A549 (cell line): Measurements from ENCODE around the gene NALCN. TPM values are rescaled to one million over a fixed set of nuclear protein-coding genes. Genes with fewer than 3 reads are reported as not detected.

Experiments
- ATAC-seq, 2 experiments: fragments of 200-7000 bp in 1 of 2; fragments of >200 bp in 1 of 2; cut with Nextera tagmentation in 1 of 2; cut with Tn5 transposase in 1 of 2; 3 replicates each; pipeline versions ENCODE4 v1.8.0 to v1.9.1; 2018 to 2020; ENCODE audit warnings: mild to moderate bottlenecking in 1 of 2, moderate library complexity in 1 of 2
- CTCF ChIA-PET: fragments of 300-600 bp; sonication (Branson Sonifier 250); formaldehyde crosslinking; extraction: SDS; loops from one replicate; lab custom pipeline; 2021; ENCODE audit warnings: antibody characterized with exemption, inconsistent platforms; lab: Yijun Ruan, JAX
- POLR2A ChIA-PET: fragments of 350-600 bp; formaldehyde crosslinking; extraction: SDS; loops from one replicate; lab custom pipeline; 2021; ENCODE audit warnings: antibody characterized with exemption, inconsistent platforms; lab: Yijun Ruan, JAX
- DNase-seq, 2 experiments: peaks; one replicate each; pipeline versions ENCODE4 v3.0.0 to v3.0.0-alpha.2; 2011 to 2016; ENCODE audit warnings: low read depth in 1 of 2, low spot score in 1 of 2
- FAIRE-seq: peaks from 2 replicates; lab custom pipeline; 2011; peaks lifted over from hg19 to GRCh38; lab: Jason Lieb, UNC
- H3K27ac ChIP-seq, 2 experiments: fragments of >200 bp; sonication (Bioruptor Twin); formaldehyde crosslinking; 3 replicates each; pipeline ENCODE4 v1.5.1; 2016 to 2017
- H3K4me1 ChIP-seq: fragments of >200 bp; sonication (Bioruptor Twin); formaldehyde crosslinking; 3 replicates; pipeline ENCODE4 v1.6.1; 2016
- H3K4me2 ChIP-seq: fragments of >200 bp; sonication (Bioruptor Twin); formaldehyde crosslinking; 3 replicates; pipeline ENCODE4 v1.6.1; 2016
- H3K4me3 ChIP-seq: fragments of >200 bp; sonication (Bioruptor Twin); formaldehyde crosslinking; 3 replicates; pipeline ENCODE4 v1.5.1; 2016
- H3K9me3 ChIP-seq: fragments of >200 bp; sonication (Bioruptor Twin); formaldehyde crosslinking; 3 replicates; pipeline ENCODE4 v1.6.1; 2016
- BCL3 ChIP-seq: fragments of >200 bp; sonication (Bioruptor Twin); formaldehyde crosslinking; IDR thresholded peaks from 3 replicates; pipeline ENCODE4 v1.6.1; 2016
- BHLHE40 ChIP-seq: IDR thresholded peaks from 2 replicates; pipeline ENCODE4 v1.6.1; 2012; ENCODE audit warnings: low read depth, low read length, inconsistent platforms
- CBX2 ChIP-seq: fragments of 200-600 bp; sonication (generic); IDR thresholded peaks from 2 replicates; pipeline ENCODE4 v1.6.1; 2016; ENCODE audit warnings: low read depth, mild to moderate bottlenecking, borderline replicate concordance
- CEBPB ChIP-seq, 2 experiments: fragments of >200 bp in 1 of 2; sonication (Bioruptor Twin) in 1 of 2; formaldehyde crosslinking in 1 of 2; IDR thresholded peaks; 2 replicates each; pipeline ENCODE4 v1.6.1; 2012 to 2016
- CHD4 ChIP-seq: fragments of 200-600 bp; sonication (generic); IDR thresholded peaks from 2 replicates; pipeline ENCODE4 v1.6.1; 2016; ENCODE audit warnings: antibody characterized with exemption, mild to moderate bottlenecking, borderline replicate concordance
- CTCF ChIP-seq: fragments of >200 bp; sonication (Bioruptor Twin); formaldehyde crosslinking; IDR thresholded peaks from 3 replicates; pipeline ENCODE4 v1.5.1; 2016
- EHF ChIP-seq: fragments of 250-450 bp; sonication (Bioruptor Pico); IDR thresholded peaks from 2 replicates; pipeline ENCODE4 v1.5.0; 2020; ENCODE audit warnings: mild to moderate bottlenecking
- EHMT2 ChIP-seq: fragments of 200-600 bp; sonication (generic); IDR thresholded peaks from 2 replicates; pipeline ENCODE4 v1.6.1; 2016; ENCODE audit warnings: antibody characterized with exemption, low read depth, mild to moderate bottlenecking, moderate library complexity
- FOXS1 ChIP-seq: fragments of 250-450 bp; sonication (Bioruptor Pico); IDR thresholded peaks from 2 replicates; pipeline ENCODE4 v1.5.0; 2020; ENCODE audit warnings: mild to moderate bottlenecking, moderate library complexity
- GATA3 ChIP-seq: IDR thresholded peaks from 2 replicates; pipeline ENCODE4 v1.6.1; 2012; ENCODE audit warnings: borderline replicate concordance
- HOXA7 ChIP-seq: fragments of 250-450 bp; sonication (Bioruptor Pico); IDR thresholded peaks from 2 replicates; pipeline ENCODE4 v1.5.0; 2020; ENCODE audit warnings: mild to moderate bottlenecking, moderate library complexity
- HOXB13 ChIP-seq: fragments of 250-450 bp; sonication (Bioruptor Pico); IDR thresholded peaks from 2 replicates; pipeline ENCODE4 v1.5.0; 2020; ENCODE audit warnings: low read depth, mild to moderate bottlenecking, moderate library complexity
- JUN ChIP-seq, 2 experiments: fragments of >200 bp; sonication (Bioruptor Twin); formaldehyde crosslinking; IDR thresholded peaks; 2 replicates in 1 of 2; 3 replicates in 1 of 2; pipeline ENCODE4 v1.6.1; 2016 to 2017
- KDM1A ChIP-seq: fragments of 200-600 bp; sonication (generic); IDR thresholded peaks from 2 replicates; pipeline ENCODE4 v1.6.1; 2016; ENCODE audit warnings: low read depth, mild to moderate bottlenecking
- MAFK ChIP-seq: fragments of 450-650 bp; IDR thresholded peaks from 2 replicates; pipeline ENCODE4 v1.6.1; 2014; ENCODE audit not compliant: partially characterized antibody
- MAX ChIP-seq: IDR thresholded peaks from 2 replicates; pipeline ENCODE4 v1.6.1; 2012
- NPAS2 ChIP-seq: fragments of 250-450 bp; sonication (Bioruptor Pico); IDR thresholded peaks from 2 replicates; pipeline ENCODE4 v1.8.0; 2022; ENCODE audit warnings: mild to moderate bottlenecking, moderate library complexity, borderline replicate concordance
- POLR2A ChIP-seq: IDR thresholded peaks from 2 replicates; pipeline ENCODE4 v1.6.1; 2012; ENCODE audit warnings: mild to moderate bottlenecking, low read length
- POLR2AphosphoS2 ChIP-seq: conservative IDR thresholded peaks from 2 replicates; pipeline ENCODE4 v1.6.1; 2012; ENCODE audit warnings: low read length, improper control_type of control experiment, inconsistent platforms
- RAD21 ChIP-seq, 2 experiments: fragments of >200 bp in 1 of 2; sonication (Bioruptor Twin) in 1 of 2; formaldehyde crosslinking in 1 of 2; IDR thresholded peaks in 1 of 2; conservative IDR thresholded peaks in 1 of 2; 2 replicates in 1 of 2; 3 replicates in 1 of 2; pipeline ENCODE4 v1.6.1; 2012 to 2018; ENCODE audit warnings: inconsistent platforms in 1 of 2
- RCOR1 ChIP-seq: fragments of 150-350 bp; IDR thresholded peaks from 2 replicates; pipeline ENCODE4 v1.6.1; 2014; ENCODE audit warnings: antibody characterized with exemption, low read length, low read depth
- SMC3 ChIP-seq: fragments of >200 bp; sonication (Bioruptor Twin); formaldehyde crosslinking; IDR thresholded peaks from 3 replicates; pipeline ENCODE4 v1.6.1; 2018; ENCODE audit warnings: inconsistent platforms
- SREBF2 ChIP-seq: fragments of 450-650 bp; IDR thresholded peaks from 2 replicates; pipeline ENCODE4 v1.6.1; 2014; ENCODE audit warnings: mild to moderate bottlenecking, moderate library complexity
- TP53 ChIP-seq: fragments of 250-450 bp; sonication (Bioruptor Pico); IDR thresholded peaks from 2 replicates; pipeline ENCODE4 v1.5.0; 2021; ENCODE audit warnings: mild to moderate bottlenecking, moderate library complexity
- ZC3H11A ChIP-seq: fragments of 450-650 bp; IDR thresholded peaks from 2 replicates; pipeline ENCODE4 v1.6.1; 2014; ENCODE audit warnings: antibody characterized with exemption, mild to moderate bottlenecking
- WGBS: methylation state at CpG from one replicate; pipeline ENCODE4 v1.1.6; 2017; ENCODE audit errors: missing lambda C conversion rate; 5-methylcytosine and 5-hydroxymethylcytosine counted together
- polyA plus RNA-seq, 4 experiments: library from polyadenylated mRNA; depleted of rRNA in 3 of 4; stranded (reverse); fragments of >200 nt; fragmentation: RNase III in 1 of 4; extraction: RNeasy Plus Mini Kit Qiagen cat#74134 plus additional on column Dnase treatment in 1 of 4; gene quantifications; 2 replicates in 3 of 4; 3 replicates in 1 of 4; pipeline ENCODE4 v1.2.3, GENCODE V29; 2011 to 2017
- TF ChIP-seq, protein P1 (sequence below): fragments of 250-450 bp; sonication (Bioruptor Pico); IDR thresholded peaks from 2 replicates; pipeline ENCODE4 v1.5.0; 2021; ENCODE audit warnings: mild to moderate bottlenecking, moderate library complexity, borderline replicate concordance

Gene NALCN
- polyA plus RNA-seq, 2 of the 4 experiments (the other 2 are of a cell fraction), result 1.8 to 4.9 TPM

- no peak for ATAC-seq
- TF ChIP-seq POLR2AphosphoS2 (no peak), SREBF2 (no peak), RCOR1 (no peak), KDM1A (no peak), JUN (IDR thresholded peaks at IDR 0.05) (no peak), BCL3 (no peak), GATA3 (no peak), ZC3H11A (no peak), MAFK (peak; percentile 26)
Measured at GRCh38 chr13:101146101-101146898, 270.0 kb downstream of the NALCN start.

DNA sequence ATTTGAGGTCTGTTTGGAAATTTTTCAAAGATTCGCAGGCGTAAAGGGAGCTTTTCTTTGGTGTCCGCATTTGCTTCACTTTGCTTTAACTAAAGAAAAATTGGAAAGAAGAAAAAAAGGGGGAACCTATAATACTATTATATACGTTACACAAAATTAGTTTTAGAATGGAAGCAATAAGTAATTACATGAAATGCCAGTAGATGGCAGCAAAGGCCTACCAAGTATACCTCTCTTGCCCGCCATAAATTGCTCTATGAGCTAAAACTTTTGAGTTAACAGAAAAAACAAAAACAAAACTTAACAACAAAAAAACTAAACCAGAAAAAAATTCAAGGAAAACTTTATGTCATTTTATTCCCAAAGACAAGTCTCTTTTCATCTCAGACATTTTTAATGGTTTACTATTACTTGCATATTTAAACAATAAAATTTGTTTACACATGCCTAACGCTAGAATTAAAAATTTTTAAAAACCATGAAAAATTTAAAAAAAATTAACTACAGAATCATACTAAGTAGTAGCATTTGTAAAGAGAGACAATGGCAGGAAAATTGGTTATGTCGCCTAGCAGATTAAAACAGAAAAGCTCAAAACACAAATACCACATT, 271.4 kb downstream of the NALCN start:
- Histone ChIP-seq H3K4me1 (no peaks in the 10 kb centered on the region), H3K4me3 (no peak overlapping the region), H3K27ac (no peak overlapping the region), H3K4me2 (no peak overlapping the region), H3K9me3 (no peaks in the 10 kb centered on the region)
- FAIRE-seq (no peak), ATAC-seq (peak in 1 of 2 experiments; percentile 64; a peak in 3 of 6 replicates), DNase-seq (peak in 1 of 2 experiments; percentile 50)
- ChIA-PET CTCF (interaction anchor here (0.5 to 3.6 kb wide), 35 partner anchors 11 to 1411 kb away, joined by 3 to 50 read pairs (median 4); no protein-coding TSS in a partner anchor), POLR2A (no interaction called here)
- WGBS, result 28% methylated on average over 7 of the region's 7 CpGs
- no peak for TF ChIP-seq EHF (CRISPR knock-in tag)
- no peak for TF ChIP-seq CBX2
- no peak for TF ChIP-seq HOXB13
- no peak for TF ChIP-seq TP53
- TF ChIP-seq CTCF, result peak; percentile 69
- TF ChIP-seq FOXS1 (CRISPR knock-in tag), result no peak
- peak; percentile 82 to 85 for TF ChIP-seq RAD21 (conservative IDR thresholded peaks at IDR 0.05 in 1 of 2, IDR thresholded peaks at IDR 0.05 in 1 of 2)
- TF ChIP-seq BHLHE40, result no peak
- no peak for TF ChIP-seq HOXA7 (CRISPR knock-in tag)
- no peak for TF ChIP-seq CEBPB (IDR thresholded peaks at IDR 0.05)
- TF ChIP-seq NPAS2 (CRISPR knock-in tag), result no peak
- TF ChIP-seq SMC3, result peak; percentile 81
- TF ChIP-seq MAX, result no peak
- TF ChIP-seq POLR2A, result no peak
- TF ChIP-seq, protein P1, sequence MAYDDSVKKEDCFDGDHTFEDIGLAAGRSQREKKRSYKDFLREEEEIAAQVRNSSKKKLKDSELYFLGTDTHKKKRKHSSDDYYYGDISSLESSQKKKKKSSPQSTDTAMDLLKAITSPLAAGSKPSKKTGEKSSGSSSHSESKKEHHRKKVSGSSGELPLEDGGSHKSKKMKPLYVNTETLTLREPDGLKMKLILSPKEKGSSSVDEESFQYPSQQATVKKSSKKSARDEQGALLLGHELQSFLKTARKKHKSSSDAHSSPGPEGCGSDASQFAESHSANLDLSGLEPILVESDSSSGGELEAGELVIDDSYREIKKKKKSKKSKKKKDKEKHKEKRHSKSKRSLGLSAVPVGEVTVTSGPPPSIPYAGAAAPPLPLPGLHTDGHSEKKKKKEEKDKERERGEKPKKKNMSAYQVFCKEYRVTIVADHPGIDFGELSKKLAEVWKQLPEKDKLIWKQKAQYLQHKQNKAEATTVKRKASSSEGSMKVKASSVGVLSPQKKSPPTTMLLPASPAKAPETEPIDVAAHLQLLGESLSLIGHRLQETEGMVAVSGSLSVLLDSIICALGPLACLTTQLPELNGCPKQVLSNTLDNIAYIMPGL (CRISPR knock-in tag), result no peak
- no peak for TF ChIP-seq EHMT2
- TF ChIP-seq CHD4, result no peak

More at GRCh38 chr13:101146101-101146898, 270.0 kb downstream of the NALCN start:
- no peaks in the 10 kb centered on the region for H3K9me3 ChIP-seq
- no peaks in the 10 kb centered on the region for H3K4me1 ChIP-seq
- 73% methylated on average over 7 of the region's 7 CpGs for WGBS
- H3K4me2 ChIP-seq, result no peak overlapping the region
- no peak overlapping the region for H3K27ac ChIP-seq
- CTCF ChIA-PET, result interaction anchor here (1.0 to 3.6 kb wide), 7 partner anchors 10 to 945 kb away, joined by 3 to 50 read pairs (median 8); no protein-coding TSS in a partner anchor
- DNase-seq (no peak), FAIRE-seq (no peak)
- POLR2A ChIA-PET, result no interaction called here
- H3K4me3 ChIP-seq, result no peak overlapping the region
